HG03135 (cell line): ENCODE data around the gene FOXP3.

Experiments used
- ATAC-seq: cut with Tn5 transposase; IDR thresholded peaks from one replicate; pipeline ENCODE4 v1.9.1; 2021; ENCODE audit warnings: mild to moderate bottlenecking, moderate library complexity; ENCODE audit not compliant: unreplicated experiment

The FOXP3 gene

GRCh38 chrX:49254639-49255038 is 9.9 kb downstream of the FOXP3 start:
- no peak for ATAC-seq

GRCh38 chrX:49251325-49251724 is 13.2 kb downstream of the FOXP3 start:
- no peak for ATAC-seq

GRCh38 chrX:49250578-49250977 is 13.9 kb downstream of the FOXP3 start:
- no peak for ATAC-seq

- no peak for ATAC-seq
These were observed 14.4 kb downstream of the FOXP3 start for GRCh38 chrX:49250066-49250465.

- ATAC-seq = no peak
These were observed 14.9 kb downstream of the FOXP3 start for GRCh38 chrX:49249616-49250015.

GRCh38 chrX:49249071-49249470 is 15.4 kb downstream of the FOXP3 start:
- no peak for ATAC-seq

GRCh38 chrX:49247916-49248811 is 16.3 kb downstream of the FOXP3 start:
- ATAC-seq = no peak

GRCh38 chrX:49247346-49247745 is 17.2 kb downstream of the FOXP3 start:
- no peak for ATAC-seq

- no peak for ATAC-seq
These were observed 18.0 kb downstream of the FOXP3 start for GRCh38 chrX:49246541-49246940.

- no peak for ATAC-seq
These were observed 20.3 kb downstream of the FOXP3 start for GRCh38 chrX:49244207-49244606.

GRCh38 chrX:49243166-49243565 is 21.3 kb downstream of the FOXP3 start:
- ATAC-seq = no peak

GRCh38 chrX:49242545-49243066 is 21.9 kb downstream of the FOXP3 start:
- ATAC-seq = no peak

- ATAC-seq = no peak
These were observed 25.8 kb downstream of the FOXP3 start for GRCh38 chrX:49238735-49239134.

GRCh38 chrX:49237060-49237459 is 27.4 kb downstream of the FOXP3 start:
- ATAC-seq = no peak

- ATAC-seq = no peak
These were observed 30.5 kb downstream of the FOXP3 start for GRCh38 chrX:49233887-49234555.

GRCh38 chrX:49233176-49233575 is 31.3 kb downstream of the FOXP3 start, which contains the start of gene CACNA1F:
Gene CACNA1F (minus strand): TSS chrX:49233340. CDS start chrX:49233309, 31 bp downstream.
- ATAC-seq = no peak

GRCh38 chrX:49232525-49232924 is 32.0 kb downstream of the FOXP3 start:
- no peak for ATAC-seq

GRCh38 chrX:49231333-49232000 is 33.0 kb downstream of the FOXP3 start:
- ATAC-seq = no peak

GRCh38 chrX:49230500-49231232 is 33.8 kb downstream of the FOXP3 start:
- no peak for ATAC-seq

GRCh38 chrX:49228185-49228584 is 36.3 kb downstream of the FOXP3 start:
- ATAC-seq = no peak

- no peak for ATAC-seq
These were observed 36.8 kb downstream of the FOXP3 start for GRCh38 chrX:49227726-49228125.
